GM15510 (cell line): ENCODE measurements around the gene CXCL10.

Source experiments
- POLR2A ChIP-seq: IDR thresholded peaks from 3 replicates; pipeline ENCODE4 v1.6.1; 2011; ENCODE audit warnings: borderline replicate concordance; ENCODE audit not compliant: insufficient read length; ENCODE audit errors: extremely low read depth

The CXCL10 gene

GRCh38 chr4:76023389-76023788 lies at the start of gene CXCL10:
CXCL10 (minus strand) TSS chr4:76023497; CDS start chr4:76023431, 66 bp downstream.
- no peak for TF ChIP-seq POLR2A

DNA sequence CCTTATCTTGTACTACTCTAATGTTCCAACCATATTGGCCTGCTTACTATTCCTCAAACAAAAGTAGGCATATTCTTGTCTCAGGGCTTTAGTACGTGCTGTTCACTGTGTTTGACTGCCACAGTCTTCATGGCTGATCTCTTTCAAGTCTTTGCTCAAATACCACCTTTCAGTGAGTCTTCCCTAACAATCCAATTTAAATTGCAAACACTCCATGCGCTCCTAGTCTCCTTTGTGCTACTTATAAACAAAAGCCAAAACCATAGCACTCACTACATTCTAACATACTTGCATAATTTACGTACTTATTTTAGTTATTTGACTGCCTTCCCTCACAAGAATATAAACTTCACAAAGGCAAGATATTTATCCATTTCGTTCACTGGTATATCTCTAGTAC lies 49.5 kb upstream of the CXCL10 start:
- no peak for TF ChIP-seq POLR2A

GRCh38 chr4:76067652-76068286 lies 44.5 kb upstream of the CXCL10 start:
- TF ChIP-seq POLR2A: no peak

GRCh38 chr4:76066546-76066945 lies 43.2 kb upstream of the CXCL10 start:
- TF ChIP-seq POLR2A: no peak

- no peak for TF ChIP-seq POLR2A
Observed at GRCh38 chr4:76061982-76062381, 38.7 kb upstream of the CXCL10 start.

- TF ChIP-seq POLR2A: no peak
Observed at GRCh38 chr4:76061421-76061820, 38.1 kb upstream of the CXCL10 start.

DNA sequence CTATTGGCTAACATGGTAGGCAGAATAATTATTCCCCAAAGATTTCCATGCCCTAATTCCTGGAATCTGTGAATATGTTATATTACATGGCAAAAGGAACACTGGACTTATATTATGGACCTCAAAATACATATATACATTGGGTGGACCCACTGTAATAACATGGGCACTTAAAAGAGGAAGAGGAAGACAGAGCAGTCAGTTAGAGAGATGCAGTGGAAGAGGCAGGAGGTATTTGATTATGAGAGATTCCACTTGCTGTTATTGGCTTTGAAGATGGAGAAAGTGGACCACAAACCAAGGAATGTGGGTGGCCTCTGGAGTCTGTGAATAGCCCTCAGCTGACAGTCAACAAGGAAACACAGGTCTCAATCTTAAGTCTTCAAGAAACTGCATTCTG lies 37.2 kb upstream of the CXCL10 start:
- TF ChIP-seq POLR2A: no peak

- TF ChIP-seq POLR2A: no peak
Observed at GRCh38 chr4:76059750-76060149, 36.5 kb upstream of the CXCL10 start.

DNA sequence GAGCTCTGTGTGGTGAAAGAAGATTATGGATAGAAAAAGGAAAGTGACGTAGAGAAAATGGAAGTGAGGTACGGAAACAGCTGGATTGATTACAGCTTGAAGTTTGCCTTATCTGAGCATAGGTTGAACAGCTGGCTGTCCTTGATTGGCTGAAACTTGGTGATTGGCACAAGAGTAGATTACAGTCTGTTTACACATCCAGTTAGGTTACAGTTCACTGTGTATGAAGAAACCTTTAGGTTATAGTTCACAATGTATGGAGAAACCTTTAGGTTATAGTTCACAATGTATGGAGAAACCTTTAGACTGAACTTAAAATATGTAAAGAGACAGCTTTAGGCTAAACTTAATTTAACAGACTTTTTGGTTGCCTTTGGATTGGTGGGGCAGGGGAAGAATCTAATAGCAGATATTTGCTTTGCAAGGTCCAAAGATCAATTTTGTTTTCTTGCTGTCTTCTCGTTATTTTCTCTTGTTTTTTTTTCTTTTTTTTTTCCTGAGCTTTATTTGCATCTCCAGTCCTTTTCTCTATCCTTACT lies 35.7 kb upstream of the CXCL10 start:
- no peak for TF ChIP-seq POLR2A

DNA sequence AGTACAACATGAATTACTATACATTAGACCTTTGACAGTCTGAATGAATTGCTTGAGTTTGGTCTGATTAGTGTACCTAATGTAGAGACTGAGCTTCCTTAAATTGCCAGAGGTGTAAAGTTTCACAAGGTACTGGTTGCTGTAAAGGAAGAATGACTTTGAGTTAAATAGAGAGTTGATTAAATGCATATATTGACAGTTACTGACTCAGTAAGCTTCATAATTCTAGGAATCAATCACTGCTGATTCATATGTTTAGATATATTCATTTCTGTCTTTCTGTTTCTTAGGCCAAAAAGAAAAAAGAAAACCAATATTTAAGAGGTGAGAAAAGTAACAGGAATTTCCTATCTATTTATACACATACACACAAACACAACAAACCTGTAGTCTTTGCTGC lies 35.0 kb upstream of the CXCL10 start:
- TF ChIP-seq POLR2A: no peak

DNA sequence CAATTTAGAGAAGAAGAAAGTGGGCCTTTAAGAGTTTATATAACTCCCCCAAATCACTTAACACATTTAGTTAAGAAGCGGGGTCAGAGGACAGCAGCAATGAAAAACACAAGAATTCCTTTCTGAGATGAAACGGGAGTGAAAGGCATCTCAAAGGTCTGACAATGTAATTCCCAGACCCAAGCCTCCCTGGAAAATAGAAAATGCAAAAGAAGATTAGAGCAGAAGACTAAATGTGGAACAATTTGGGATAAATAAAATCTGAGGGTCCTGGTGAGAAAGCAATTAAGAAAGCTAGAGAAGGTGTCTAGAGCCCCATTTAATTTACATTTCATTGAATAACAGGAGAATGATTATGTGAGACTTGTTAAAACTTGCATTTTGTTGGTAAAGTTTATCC lies 32.1 kb upstream of the CXCL10 start:
- no peak for TF ChIP-seq POLR2A

- no peak for TF ChIP-seq POLR2A
Observed at GRCh38 chr4:76055016-76055415, 31.7 kb upstream of the CXCL10 start.

GRCh38 chr4:76053730-76054129 lies 30.4 kb upstream of the CXCL10 start:
- no peak for TF ChIP-seq POLR2A

DNA sequence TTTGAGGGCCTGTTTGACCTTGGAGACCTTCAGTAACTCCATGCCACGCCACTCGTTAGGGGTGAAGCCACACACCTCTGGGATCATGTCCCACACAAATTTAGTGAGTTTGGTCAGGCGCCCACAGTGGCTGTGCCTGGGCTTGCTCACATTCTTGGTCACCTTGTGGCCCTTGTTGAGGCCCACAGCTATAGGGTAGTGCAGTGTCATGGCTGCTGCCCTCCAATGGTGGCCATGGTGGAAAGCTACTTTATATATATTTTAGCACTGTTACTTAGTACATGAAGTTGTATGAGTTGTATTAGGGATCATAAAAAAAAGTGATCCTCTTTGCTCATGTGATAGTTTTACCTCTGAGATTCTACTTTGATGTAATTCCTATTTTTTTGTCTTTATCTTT lies 13.6 kb upstream of the CXCL10 start:
- TF ChIP-seq POLR2A: no peak

GRCh38 chr4:76035799-76036380 lies 12.6 kb upstream of the CXCL10 start, which contains the start of gene CXCL11:
CXCL11 (minus strand) TSS chr4:76036070; CDS start chr4:76035987, 83 bp downstream.
- TF ChIP-seq POLR2A: no peak

DNA sequence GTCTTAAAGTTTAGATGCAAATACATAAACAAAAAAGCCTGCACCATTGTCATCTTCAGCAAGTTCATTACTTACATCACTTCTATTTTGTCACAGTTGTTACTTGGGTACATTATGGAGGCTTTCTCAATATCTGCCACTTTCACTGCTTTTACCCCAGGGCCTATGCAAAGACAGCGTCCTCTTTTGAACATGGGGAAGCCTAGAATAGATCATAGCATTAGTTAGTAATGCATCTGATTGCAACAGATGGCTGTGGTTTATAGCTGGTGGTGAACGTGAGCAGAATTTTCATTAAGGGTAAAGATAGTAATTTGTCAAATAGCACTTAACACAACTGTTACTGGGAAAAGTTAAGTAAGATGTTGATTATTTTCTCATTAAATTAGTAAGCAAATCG lies 11.8 kb upstream of the CXCL10 start:
- TF ChIP-seq POLR2A: no peak
